Keratinocyte (primary cell): ENCODE results near the gene SMCO3. TPM values are rescaled to one million over a fixed set of nuclear protein-coding genes. Genes with fewer than 3 reads are reported as not detected.

Source experiments
- DNase-seq: peaks from one replicate; pipeline ENCODE4 v3.0.0-alpha.2; 2011; ENCODE audit warnings: low read depth, missing footprints, low spot score
- FAIRE-seq: peaks from 2 replicates; lab custom pipeline; 2011; peaks lifted over from hg19 to GRCh38; lab: Jason Lieb, UNC
- H2AFZ ChIP-seq: 2 replicates; pipeline ENCODE4 v1.6.0; 2012; ENCODE audit warnings: low read length, control low read depth, inconsistent platforms; ENCODE audit not compliant: control insufficient read depth
- H3K27ac ChIP-seq: 2 replicates; pipeline ENCODE4 v1.5.1; 2011; ENCODE audit warnings: low read length; ENCODE audit not compliant: control insufficient read depth, insufficient read depth
- H3K27me3 ChIP-seq: 3 replicates; pipeline ENCODE4 v1.6.0; 2011; ENCODE audit warnings: low read length; ENCODE audit not compliant: control insufficient read depth, insufficient read depth; ENCODE audit errors: extremely low read depth
- H3K36me3 ChIP-seq, 2 experiments: 2 replicates in 1 of 2; 3 replicates in 1 of 2; pipeline ENCODE4 v1.5.1; 2011; ENCODE audit warnings: low read length in 2 of 2, mild to moderate bottlenecking in 1 of 2; ENCODE audit not compliant: control insufficient read depth in 2 of 2, insufficient read depth in 2 of 2; ENCODE audit errors: extremely low read depth in 1 of 2
- H3K4me1 ChIP-seq: 3 replicates; pipeline ENCODE4 v1.5.1; 2011; ENCODE audit warnings: low read length; ENCODE audit not compliant: control insufficient read depth, insufficient read depth; ENCODE audit errors: extremely low read depth
- H3K4me2 ChIP-seq: 3 replicates; pipeline ENCODE4 v1.6.0; 2011; ENCODE audit warnings: low read depth, low read length; ENCODE audit not compliant: control insufficient read depth, insufficient read depth; ENCODE audit errors: extremely low read depth
- H3K4me3 ChIP-seq, 3 experiments: fragments of 200-600 bp in 1 of 3; sonication (generic) in 1 of 3; 2 replicates in 2 of 3; 3 replicates in 1 of 3; pipeline ENCODE4 v1.5.1; 2011 to 2016; ENCODE audit warnings: low read length in 3 of 3, mild to moderate bottlenecking in 3 of 3, control low read depth in 2 of 3, inconsistent platforms in 1 of 3, low read depth in 1 of 3, mixed read lengths in 1 of 3, mixed run types in 1 of 3, moderate library complexity in 1 of 3; ENCODE audit not compliant: control insufficient read depth in 2 of 3, insufficient read depth in 2 of 3; ENCODE audit errors: extremely low read depth in 1 of 3
- H3K79me2 ChIP-seq: 2 replicates; pipeline ENCODE4 v1.6.0; 2012; ENCODE audit warnings: low read length; ENCODE audit not compliant: control insufficient read depth, insufficient read depth
- H3K9ac ChIP-seq: 3 replicates; pipeline ENCODE4 v1.6.0; 2011; ENCODE audit warnings: low read length; ENCODE audit not compliant: control insufficient read depth, insufficient read depth; ENCODE audit errors: extremely low read depth
- H3K9me1 ChIP-seq: 3 replicates; pipeline ENCODE4 v1.6.0; 2011; ENCODE audit warnings: low read length; ENCODE audit not compliant: control insufficient read depth, insufficient read depth; ENCODE audit errors: extremely low read depth
- H3K9me3 ChIP-seq: 2 replicates; pipeline ENCODE4 v1.5.1; 2012; ENCODE audit warnings: low read depth, low read length; ENCODE audit not compliant: control insufficient read depth
- H4K20me1 ChIP-seq: 3 replicates; pipeline ENCODE4 v1.6.0; 2011; ENCODE audit warnings: low read length; ENCODE audit not compliant: control insufficient read depth, insufficient read depth; ENCODE audit errors: extremely low read depth
- CTCF ChIP-seq, 3 experiments: IDR thresholded peaks in 1 of 3; conservative IDR thresholded peaks in 1 of 3; optimal IDR thresholded peaks in 1 of 3; 2 replicates in 2 of 3; 3 replicates in 1 of 3; pipeline versions ENCODE3 to v1.5.1; 2011; ENCODE audit warnings: low read length in 3 of 3, mild to moderate bottlenecking in 3 of 3, moderate library complexity in 2 of 3, control low read depth in 1 of 3, inconsistent platforms in 1 of 3; ENCODE audit not compliant: insufficient read depth in 2 of 3; ENCODE audit errors: extremely low read depth in 1 of 3
- EZH2 ChIP-seq: IDR thresholded peaks from one replicate; pipeline ENCODE4 v1.6.1; 2012; ENCODE audit warnings: inconsistent platforms, mild to moderate bottlenecking, low read length, moderate library complexity
- dilution Hi-C: fragments of 300-500 bp; cut with MboI; formaldehyde crosslinking; loops from one replicate; pipeline ENCODE4 v1.7.0; 2020; ENCODE audit warnings: low sequenced_read_pairs; ENCODE audit not compliant: extremely low pct_ligation_motif_present
- polyA plus RNA-seq, 5 experiments: library from polyadenylated mRNA; depleted of rRNA in 3 of 5; stranded (reverse) in 3 of 5; stranded (forward) in 1 of 5; unstranded in 1 of 5; fragments of >200 nt; gene quantifications; 1 replicate in 1 of 5; 2 replicates in 3 of 5; 3 replicates in 1 of 5; pipeline versions ENCODE4 v1.2.1 to v1.2.3, GENCODE V29; 2011 to 2012; ENCODE audit warnings: missing spikeins in 2 of 5, low read depth in 1 of 5, low replicate concordance in 1 of 5

SMCO3 gene
- polyA plus RNA-seq, 1 donor (not counting 4 experiments of a cell fraction or from before 2014, with no cell fraction given): not detected

GRCh38 chr12:14803830-14804160 lies 10.2 kb downstream of the SMCO3 start:
- H4K20me1 ChIP-seq: no peaks in the 10 kb centered on the region
- peak overlapping the region; percentile 82 for H2AFZ ChIP-seq
- DNase-seq (no peak), FAIRE-seq (no peak)
- dilution Hi-C loops: no loop called here
- H3K4me3 ChIP-seq: peak overlapping the region; percentile 70 to 92 (median 76)
- H3K9me3 ChIP-seq: no peaks in the 10 kb centered on the region
- peak overlapping the region; percentile 96 for H3K27ac ChIP-seq
- H3K9ac ChIP-seq: peak overlapping the region; percentile 94
- peaks cover 9% of the 10 kb centered on the region for H3K4me1 ChIP-seq
- no peaks in the 10 kb centered on the region for H3K27me3 ChIP-seq
- peaks cover 38% of the 10 kb centered on the region for H3K79me2 ChIP-seq
- TF ChIP-seq EZH2: no peak
- no peak for TF ChIP-seq CTCF (optimal IDR thresholded peaks at IDR 0.05 in 1 of 3, IDR thresholded peaks at IDR 0.05 in 1 of 3, conservative IDR thresholded peaks at IDR 0.05 in 1 of 3; ENCODE audit: extremely low read depth in 1 of 3, insufficient read depth in 2 of 3, low read length in 3 of 3)
- H3K36me3 ChIP-seq: peaks cover 0 to 7% of the 10 kb centered on the region in 2 experiments
- peak overlapping the region; percentile 80 for H3K4me2 ChIP-seq
- no peaks in the 10 kb centered on the region for H3K9me1 ChIP-seq

GRCh38 chr12:14803011-14803829 lies 10.8 kb downstream of the SMCO3 start, which contains the start of the genes C12orf60 and WBP11:
Gene C12orf60, plus strand, starts transcription at chr12:14803670. Its CDS starts 19,266 bp downstream, at chr12:14822936.
Gene WBP11, minus strand, starts transcription at chr12:14803478. Its CDS starts 2,095 bp downstream, at chr12:14801383.
- Histone ChIP-seq H3K27ac (peak within 1 kb of the TSS; percentile 96), H3K27me3 (no peaks in the 10 kb centered on the region), H3K9me1 (no peaks in the 10 kb centered on the region), H3K79me2 (peaks cover 41% of the 10 kb centered on the region), H3K36me3 (peaks cover 0 to 12% of the 10 kb centered on the region in 2 experiments), H4K20me1 (no peaks in the 10 kb centered on the region), H3K4me1 (peaks cover 9% of the 10 kb centered on the region), H3K4me2 (peak within 1 kb of the TSS; percentile 80), H2AFZ (peak within 1 kb of the TSS; percentile 87), H3K4me3 (peak within 1 kb of the TSS; percentile 76 to 92 (median 85)), H3K9me3 (no peaks in the 10 kb centered on the region), H3K9ac (peak within 1 kb of the TSS; percentile 94)
- no peak for TF ChIP-seq CTCF (optimal IDR thresholded peaks at IDR 0.05 in 1 of 3, IDR thresholded peaks at IDR 0.05 in 1 of 3, conservative IDR thresholded peaks at IDR 0.05 in 1 of 3; ENCODE audit: extremely low read depth in 1 of 3, insufficient read depth in 2 of 3, low read length in 3 of 3)
- no peak for TF ChIP-seq EZH2
- dilution Hi-C loops: no loop called here
- DNase-seq (peak; percentile 82), FAIRE-seq (peak; percentile 95)
